HFFc6 (cell line): Measurements from ENCODE around the gene BRD4. TPM values are rescaled to one million over a fixed set of nuclear protein-coding genes. Genes with fewer than 3 reads are reported as not detected.
A peak's percentile ranks its signal among the peaks of the same experiment; 100 is the strongest.

Experiments used
- DNase-seq: peaks from one replicate; pipeline ENCODE4 v3.0.0-alpha.2; 2018
- H3K27ac Mint-ChIP-seq: 2 replicates; pipeline ENCODE4 v1.8.0; 2020; ENCODE audit warnings: mild to moderate bottlenecking, mixed read lengths
- H3K27me3 Mint-ChIP-seq: 2 replicates; pipeline ENCODE4 v1.8.0; 2021; ENCODE audit warnings: mild to moderate bottlenecking, moderate library complexity, mixed read lengths; ENCODE audit not compliant: insufficient read depth
- H3K36me3 Mint-ChIP-seq: 2 replicates; pipeline ENCODE4 v1.8.0; 2021; ENCODE audit warnings: low read depth, mixed read lengths
- H3K4me1 Mint-ChIP-seq: 2 replicates; pipeline ENCODE4 v1.8.0; 2020; ENCODE audit warnings: low read depth, mixed read lengths
- H3K4me3 Mint-ChIP-seq: 2 replicates; pipeline ENCODE4 v1.8.0; 2020; ENCODE audit warnings: mild to moderate bottlenecking, moderate library complexity, mixed read lengths
- H3K9me3 Mint-ChIP-seq: 2 replicates; pipeline ENCODE4 v1.8.0; 2020; ENCODE audit warnings: mild to moderate bottlenecking, mixed read lengths
- total RNA-seq, 6 experiments: library from RNA; stranded (reverse); fragmentation: NEBNext Ultra II Directional; extraction: Animal tissue kit (Norgen Biotek cat#: 25700); gene quantifications; 2 replicates in 1 of 6; 3 replicates in 5 of 6; pipeline ENCODE4 v1.2.3, GENCODE V29; 2021
- TF ChIP-seq, protein P1 (sequence below): fragments of 200-600 bp; sonication (generic); IDR thresholded peaks from 2 replicates; pipeline ENCODE4 v1.5.0; 2021; ENCODE audit warnings: antibody characterized with exemption, mild to moderate bottlenecking

Gene BRD4
- total RNA-seq, 6 experiments from 2014 or later, result 74.9 to 85.2 (median 81.5) TPM

DNA sequence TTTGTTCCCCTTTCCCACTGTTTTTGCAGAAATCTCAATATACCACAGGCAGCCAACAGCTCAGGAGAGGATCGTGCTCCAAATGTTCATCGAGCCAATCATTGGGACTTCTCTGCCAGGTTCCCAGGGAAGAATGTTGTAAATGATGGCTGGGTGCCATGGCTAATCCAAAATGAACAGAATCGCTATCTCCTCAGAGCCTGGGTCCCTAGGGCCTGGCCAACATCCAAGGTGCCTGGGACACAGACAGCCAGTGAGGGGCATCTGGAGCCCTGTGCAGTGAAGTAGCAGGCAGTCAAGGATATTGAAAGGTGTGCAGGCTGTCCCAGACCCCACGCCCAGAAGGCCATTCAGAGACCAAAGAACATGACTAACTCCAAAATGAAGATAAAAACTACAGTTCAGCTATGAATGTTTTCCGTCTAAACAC, 37.8 kb downstream of the BRD4 start:
- no peak for DNase-seq
- TF ChIP-seq, protein P1, sequence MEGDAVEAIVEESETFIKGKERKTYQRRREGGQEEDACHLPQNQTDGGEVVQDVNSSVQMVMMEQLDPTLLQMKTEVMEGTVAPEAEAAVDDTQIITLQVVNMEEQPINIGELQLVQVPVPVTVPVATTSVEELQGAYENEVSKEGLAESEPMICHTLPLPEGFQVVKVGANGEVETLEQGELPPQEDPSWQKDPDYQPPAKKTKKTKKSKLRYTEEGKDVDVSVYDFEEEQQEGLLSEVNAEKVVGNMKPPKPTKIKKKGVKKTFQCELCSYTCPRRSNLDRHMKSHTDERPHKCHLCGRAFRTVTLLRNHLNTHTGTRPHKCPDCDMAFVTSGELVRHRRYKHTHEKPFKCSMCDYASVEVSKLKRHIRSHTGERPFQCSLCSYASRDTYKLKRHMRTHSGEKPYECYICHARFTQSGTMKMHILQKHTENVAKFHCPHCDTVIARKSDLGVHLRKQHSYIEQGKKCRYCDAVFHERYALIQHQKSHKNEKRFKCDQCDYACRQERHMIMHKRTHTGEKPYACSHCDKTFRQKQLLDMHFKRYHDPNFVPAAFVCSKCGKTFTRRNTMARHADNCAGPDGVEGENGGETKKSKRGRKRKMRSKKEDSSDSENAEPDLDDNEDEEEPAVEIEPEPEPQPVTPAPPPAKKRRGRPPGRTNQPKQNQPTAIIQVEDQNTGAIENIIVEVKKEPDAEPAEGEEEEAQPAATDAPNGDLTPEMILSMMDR, result no peak
- no peaks in the 10 kb centered on the region for H3K9me3 Mint-ChIP-seq
- peak overlapping the region; percentile 58 for H3K27ac Mint-ChIP-seq
- H3K36me3 Mint-ChIP-seq, result peaks cover 11% of the 10 kb centered on the region; the same call in 1 of the 2 replicates
- no peaks in the 10 kb centered on the region; the same call in 1 of the 2 replicates for H3K27me3 Mint-ChIP-seq
- H3K4me1 Mint-ChIP-seq, result peaks cover 89% of the 10 kb centered on the region
- H3K4me3 Mint-ChIP-seq, result no peak overlapping the region

DNA sequence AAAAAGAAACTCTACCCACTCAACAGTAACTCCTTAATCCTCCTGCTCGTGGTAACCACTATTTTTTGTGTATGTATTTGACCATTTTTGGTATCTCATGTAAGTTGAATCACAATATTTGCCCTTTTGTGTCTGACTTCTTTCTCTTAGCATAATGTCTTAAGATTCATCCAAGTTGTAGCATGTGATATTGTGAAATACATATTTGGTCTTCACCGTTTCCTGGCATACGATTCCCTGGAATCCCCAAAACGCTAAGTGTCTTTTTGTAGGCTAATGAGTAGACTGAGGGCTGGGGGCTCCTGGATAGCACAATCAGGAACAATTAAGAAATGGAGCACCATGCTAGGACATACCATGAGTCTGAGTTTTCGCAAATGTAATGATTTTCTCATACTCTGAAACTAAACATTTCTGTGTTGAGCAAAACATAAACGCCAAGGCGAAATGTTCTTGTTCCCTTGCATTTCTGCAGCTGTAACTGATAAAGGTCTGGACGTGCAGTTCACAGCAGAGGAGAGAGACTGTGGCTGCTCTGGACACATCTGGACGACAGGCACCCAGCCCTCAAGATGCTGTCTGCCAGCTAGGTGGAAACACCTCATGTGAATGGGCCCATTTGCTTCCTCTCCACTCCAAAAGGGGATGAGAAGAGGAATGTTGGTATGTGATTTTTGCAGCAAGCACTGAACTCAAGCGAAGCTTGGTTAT, 38.4 kb downstream of the BRD4 start:
- peak overlapping the region; percentile 58 for H3K27ac Mint-ChIP-seq
- H3K36me3 Mint-ChIP-seq, result peaks cover 11% of the 10 kb centered on the region; the same call in 1 of the 2 replicates
- no peak overlapping the region for H3K4me3 Mint-ChIP-seq
- no peaks in the 10 kb centered on the region; the same call in 1 of the 2 replicates for H3K27me3 Mint-ChIP-seq
- peaks cover 86% of the 10 kb centered on the region for H3K4me1 Mint-ChIP-seq
- no peaks in the 10 kb centered on the region for H3K9me3 Mint-ChIP-seq
- TF ChIP-seq, protein P1, result no peak
- no peak for DNase-seq

DNA sequence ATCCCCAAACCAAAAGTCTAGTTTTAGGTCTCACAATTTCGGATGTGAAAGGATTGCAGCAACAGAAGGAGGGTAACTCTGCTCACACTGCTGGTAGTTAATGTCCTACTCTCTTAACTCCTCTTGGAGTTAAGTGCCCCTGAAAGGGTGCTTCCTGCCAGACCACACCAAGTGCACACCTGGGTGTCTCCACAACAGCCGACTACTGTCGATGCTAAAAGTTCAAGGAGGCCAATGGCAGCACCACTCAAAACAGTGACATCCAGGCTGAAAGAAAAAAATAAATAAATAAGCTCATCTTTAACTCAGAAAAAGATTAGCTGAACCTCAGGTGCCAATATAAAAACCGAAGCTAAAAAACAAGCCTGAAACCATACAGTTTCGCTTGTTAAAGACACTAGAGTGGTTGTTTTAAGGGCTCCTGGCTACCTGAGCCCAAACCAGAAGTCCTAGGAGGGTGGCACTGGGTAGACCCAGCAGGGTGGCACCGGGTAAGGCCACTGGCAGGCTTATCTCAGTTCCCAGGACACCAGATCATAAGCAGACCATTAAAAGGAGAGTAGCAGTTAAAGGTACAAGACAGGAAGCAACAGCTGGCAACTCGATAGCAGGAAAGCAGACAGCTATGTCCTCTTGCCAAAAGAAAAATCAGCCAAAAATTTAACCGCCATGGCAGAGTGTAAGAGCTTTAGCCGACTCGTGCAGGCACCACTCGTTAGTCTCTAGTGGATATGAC, 39.3 kb downstream of the BRD4 start:
- DNase-seq, result no peak
- peaks cover 86% of the 10 kb centered on the region for H3K4me1 Mint-ChIP-seq
- TF ChIP-seq, protein P1, result no peak
- H3K27ac Mint-ChIP-seq, result peak overlapping the region; percentile 58
- H3K4me3 Mint-ChIP-seq, result no peak overlapping the region
- no peaks in the 10 kb centered on the region for H3K9me3 Mint-ChIP-seq
- H3K27me3 Mint-ChIP-seq, result no peaks in the 10 kb centered on the region; the same call in 1 of the 2 replicates
- peaks cover 11% of the 10 kb centered on the region; the same call in 1 of the 2 replicates for H3K36me3 Mint-ChIP-seq

DNA sequence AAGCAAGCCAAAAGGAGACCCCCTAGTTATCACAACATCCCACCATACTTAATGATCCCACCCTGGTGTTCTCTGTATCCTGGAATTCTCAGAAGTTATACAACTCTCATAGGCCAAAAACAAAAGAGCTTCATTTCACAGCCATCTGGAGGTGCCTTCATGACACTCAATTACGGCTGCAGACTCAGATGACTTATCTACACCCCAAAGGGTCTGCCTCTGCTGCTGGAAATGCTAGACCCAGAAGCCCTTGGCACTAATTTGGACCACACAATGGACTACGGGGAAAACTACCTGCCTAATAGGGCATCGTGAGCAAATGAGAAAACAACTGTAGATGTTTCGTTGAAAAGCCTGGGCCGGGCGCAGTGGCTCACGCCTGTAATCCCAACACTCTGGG, 40.2 kb downstream of the BRD4 start:
- TF ChIP-seq, protein P1, result no peak
- Mint-ChIP-seq H3K4me1 (peaks cover 86% of the 10 kb centered on the region), H3K9me3 (no peaks in the 10 kb centered on the region), H3K4me3 (0 out of 2 replicates have a peak overlapping the region, but pooled peaks have one; percentile 19), H3K27ac (peak overlapping the region; percentile 58), H3K27me3 (no peaks in the 10 kb centered on the region; the same call in 1 of the 2 replicates), H3K36me3 (peaks cover 11% of the 10 kb centered on the region; the same call in 1 of the 2 replicates)
- no peak for DNase-seq

DNA sequence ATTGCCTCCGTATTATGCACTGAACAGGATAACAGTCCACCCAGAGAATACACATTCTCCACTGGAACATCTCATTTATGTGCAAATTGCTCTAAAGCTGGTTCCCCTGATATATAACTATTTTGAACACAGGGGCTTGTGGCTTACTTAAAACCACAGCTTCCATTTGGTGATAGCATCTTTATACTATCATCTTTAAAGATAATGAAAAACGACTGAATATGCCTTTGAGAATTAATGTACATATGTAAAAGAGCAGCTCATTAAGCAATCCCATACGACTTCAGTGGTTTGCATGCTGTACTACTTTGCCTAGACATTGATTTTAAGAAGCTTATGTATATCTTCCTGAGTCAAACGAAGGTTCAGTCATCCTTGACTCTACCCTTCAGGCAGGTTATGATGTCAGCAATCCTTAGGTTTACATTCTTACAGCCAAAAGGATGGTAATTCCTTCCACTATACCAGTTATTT, 40.8 kb downstream of the BRD4 start:
- peaks cover 84% of the 10 kb centered on the region for H3K4me1 Mint-ChIP-seq
- H3K36me3 Mint-ChIP-seq, result peaks cover 10% of the 10 kb centered on the region; the same call in 1 of the 2 replicates
- peak overlapping the region; percentile 14; the same call in 1 of the 2 replicates for H3K4me3 Mint-ChIP-seq
- H3K9me3 Mint-ChIP-seq, result no peaks in the 10 kb centered on the region
- no peaks in the 10 kb centered on the region for H3K27me3 Mint-ChIP-seq
- H3K27ac Mint-ChIP-seq, result peak overlapping the region; percentile 58
- peak; percentile 17 for DNase-seq
- TF ChIP-seq, protein P1, result no peak
